Sigmoid colon (tissue), 7 donors: ENCODE measurements around the gene SLC35F6. TPM values are rescaled to one million over a fixed set of nuclear protein-coding genes. Genes with fewer than 3 reads are reported as not detected.
"Not testable (repeated sequence)": the region's sequence is repeated elsewhere in the genome, so short reads cannot be mapped to it uniquely, and the experiment has no call there.

Source experiments
- DNase-seq: peaks from one replicate; pipeline ENCODE4 v3.0.0-alpha.2; 2019
- H3K27ac ChIP-seq, 4 donors: fragments of 200-600 bp; sonication (generic); one replicate each; pipeline ENCODE4 v1.5.1; 2016 to 2019; ENCODE audit warnings: mild to moderate bottlenecking in 1 of 4
- H3K27me3 ChIP-seq, 3 donors: fragments of 200-600 bp; sonication (generic); one replicate each; pipeline ENCODE4 v1.5.1; 2019; ENCODE audit warnings: mild to moderate bottlenecking in 1 of 3
- H3K36me3 ChIP-seq, 4 donors: fragments of 200-600 bp; sonication (generic); one replicate each; pipeline ENCODE4 v1.5.1; 2016 to 2019
- H3K4me1 ChIP-seq, 4 donors: fragments of 200-600 bp; sonication (generic); one replicate each; pipeline ENCODE4 v1.5.1; 2017 to 2019
- H3K4me3 ChIP-seq, 4 donors: fragments of 200-600 bp; sonication (generic); one replicate each; pipeline ENCODE4 v1.5.1; 2017 to 2019; ENCODE audit warnings: mild to moderate bottlenecking in 2 of 4, moderate library complexity in 1 of 4
- H3K9me3 ChIP-seq, 4 donors: fragments of 200-600 bp in 3 of 4; sonication (generic) in 3 of 4; one replicate each; pipeline versions ENCODE4 v1.5.1 to v1.6.1; 2013 to 2019
- CTCF ChIP-seq, 4 experiments: fragments of 450-650 bp in 3 of 4; fragments of 200-600 bp in 1 of 4; IDR thresholded peaks; one replicate each; pipeline ENCODE4 v1.5.1; 2016 to 2019; ENCODE audit warnings: antibody characterized with exemption in 4 of 4, mild to moderate bottlenecking in 3 of 4, moderate library complexity in 2 of 4
- EP300 ChIP-seq, 4 donors: sonication (generic); formaldehyde crosslinking; IDR thresholded peaks; one replicate each; pipeline ENCODE4 v1.6.1; 2017; ENCODE audit warnings: antibody characterized with exemption in 4 of 4
- POLR2A ChIP-seq, 2 donors: fragments of 450-650 bp; IDR thresholded peaks; one replicate each; pipeline ENCODE4 v1.6.1; 2016; ENCODE audit warnings: antibody characterized with exemption in 2 of 2, mild to moderate bottlenecking in 2 of 2, moderate library complexity in 2 of 2
- POLR2AphosphoS5 ChIP-seq, 4 donors: sonication (generic); formaldehyde crosslinking; IDR thresholded peaks; one replicate each; pipeline ENCODE4 v1.6.1; 2017; ENCODE audit warnings: antibody characterized with exemption in 4 of 4
- WGBS, 2 donors: extraction: QIAGEN DNeasy Blood & Tissue Kit; methylation state at CpG; one replicate each; pipeline ENCODE4 v1.1.7; 2013; 5-methylcytosine and 5-hydroxymethylcytosine counted together
- intact Hi-C: fragments of 100-400 bp; cut with DNase I; formaldehyde crosslinking; loops from one replicate; pipeline ENCODE4 v1.15.1; 2023
- polyA plus RNA-seq, 3 donors: library from polyadenylated mRNA; stranded (reverse); fragments of 200-250 nt; gene quantifications; one replicate each; pipeline ENCODE4 v1.2.3, GENCODE V29; 2013
- total RNA-seq, 4 donors: library from RNA; depleted of rRNA; stranded (reverse); fragments of >200 nt; gene quantifications; one replicate each; pipeline ENCODE4 v1.1.0, GENCODE V29; 2016
- donor health status: healthy with polysubstance abuse.
- donor health status: Bipolar disorder and iron deficiency.
- donor health status: healthy.

Gene SLC35F6
- total and polyA plus RNA-seq, 7 donors, result 4.2 to 27.4 (median 23.1) TPM

- TF ChIP-seq EP300 (IDR thresholded peaks at IDR 0.05) (no peak), CTCF (IDR thresholded peaks at IDR 0.05) (no peak)
- intact Hi-C loops, result no loop called here
- Histone ChIP-seq H3K36me3 (no peaks in the 10 kb centered on the region), H3K9me3 (no peaks in the 10 kb centered on the region), H3K27ac (no peak overlapping the region), H3K4me3 (no peak overlapping the region), H3K4me1 (peaks cover 0 to 3% (median 0%) of the 10 kb centered on the region in 4 donors), H3K27me3 (no peaks in the 10 kb centered on the region)
- WGBS, 2 donors, result 51 to 79% methylated on average over 3 of the region's 3 CpGs
- no peak for DNase-seq
Observed at GRCh38 chr2:26746934-26747333, 17.1 kb upstream of the SLC35F6 start.

- H3K4me1 ChIP-seq, H3K9me3 ChIP-seq, H3K27me3 ChIP-seq, H3K27ac ChIP-seq, intact Hi-C loops, DNase-seq, H3K4me3 ChIP-seq, H3K36me3 ChIP-seq: not testable (repeated sequence)
- 56 to 63% methylated on average over 8 of the region's 8 CpGs for WGBS, 2 donors
Observed at GRCh38 chr2:26749787-26750420, 14.2 kb upstream of the SLC35F6 start.

- H3K36me3 ChIP-seq, H3K4me3 ChIP-seq, H3K4me1 ChIP-seq, H3K27me3 ChIP-seq, DNase-seq, H3K27ac ChIP-seq, intact Hi-C loops, H3K9me3 ChIP-seq: not testable (repeated sequence)
- WGBS, 2 donors, result 83 to 88% methylated on average over 11 of the region's 11 CpGs
Observed at GRCh38 chr2:26750467-26750866, 13.6 kb upstream of the SLC35F6 start.

- intact Hi-C loops, result no loop called here
- Histone ChIP-seq H3K4me3 (no peak overlapping the region), H3K9me3 (no peaks in the 10 kb centered on the region), H3K27me3 (no peaks in the 10 kb centered on the region), H3K27ac (no peak overlapping the region), H3K36me3 (no peaks in the 10 kb centered on the region), H3K4me1 (peaks cover 0 to 2% (median under 1%) of the 10 kb centered on the region in 4 donors)
- WGBS, 2 donors, result 81 to 85% methylated on average over 3 of the region's 3 CpGs
- no peak for DNase-seq
- TF ChIP-seq EP300 (IDR thresholded peaks at IDR 0.05), result no peak
- no peak for TF ChIP-seq CTCF (IDR thresholded peaks at IDR 0.05)
- no peak for TF ChIP-seq POLR2AphosphoS5 (IDR thresholded peaks at IDR 0.05)
- TF ChIP-seq POLR2A (IDR thresholded peaks at IDR 0.05), result no peak
Observed at GRCh38 chr2:26752656-26753055, 11.4 kb upstream of the SLC35F6 start.

- H3K9me3 ChIP-seq, result no peaks in the 10 kb centered on the region
- peaks cover 0 to 13% (median 8%) of the 10 kb centered on the region in 4 donors for H3K4me1 ChIP-seq
- no peaks in the 10 kb centered on the region for H3K36me3 ChIP-seq
- H3K27me3 ChIP-seq, result no peaks in the 10 kb centered on the region
- DNase-seq, result no peak
- H3K4me3 ChIP-seq, result no peak overlapping the region
- intact Hi-C loops, result no loop called here
- H3K27ac ChIP-seq, result no peak overlapping the region
- no peak for TF ChIP-seq CTCF (IDR thresholded peaks at IDR 0.05)
- no peak for TF ChIP-seq POLR2AphosphoS5 (IDR thresholded peaks at IDR 0.05)
- no peak for TF ChIP-seq POLR2A (IDR thresholded peaks at IDR 0.05)
- no peak for TF ChIP-seq EP300 (IDR thresholded peaks at IDR 0.05)
- 97% methylated on average over 4 of the region's 4 CpGs for WGBS, 2 donors
Observed at GRCh38 chr2:26754539-26754938, 9.5 kb upstream of the SLC35F6 start.

- intact Hi-C loops, result no loop called here
- no peak overlapping the region for H3K4me3 ChIP-seq
- H3K9me3 ChIP-seq, result no peaks in the 10 kb centered on the region
- no peaks in the 10 kb centered on the region for H3K27me3 ChIP-seq
- TF ChIP-seq POLR2A (IDR thresholded peaks at IDR 0.05) (no peak), CTCF (IDR thresholded peaks at IDR 0.05) (no peak), EP300 (IDR thresholded peaks at IDR 0.05) (no peak), POLR2AphosphoS5 (IDR thresholded peaks at IDR 0.05) (no peak)
- H3K27ac ChIP-seq, result no peak overlapping the region
- H3K4me1 ChIP-seq, result peaks cover 0 to 13% (median 8%) of the 10 kb centered on the region in 4 donors
- DNase-seq, result no peak
- no peaks in the 10 kb centered on the region for H3K36me3 ChIP-seq
- WGBS, 2 donors, result 72 to 78% methylated on average over 4 of the region's 4 CpGs
Observed at GRCh38 chr2:26754972-26755670, 9.0 kb upstream of the SLC35F6 start.
